Ectodermal cell (in vitro differentiated cells): ENCODE data around the gene TREX2.

ENCODE experiments used
- H3K27ac ChIP-seq: 2 replicates; pipeline ENCODE4 v1.7.0; 2013; ENCODE audit warnings: mild to moderate bottlenecking, low read depth, low read length; ENCODE audit not compliant: insufficient read depth, poor library complexity, severe bottlenecking
- H3K27me3 ChIP-seq: 2 replicates; pipeline ENCODE4 v1.7.0; 2013; ENCODE audit warnings: mild to moderate bottlenecking, low read length; ENCODE audit not compliant: insufficient read depth, control insufficient read depth, poor library complexity, severe bottlenecking
- H3K36me3 ChIP-seq: one replicate; pipeline ENCODE4 v1.7.0; 2013; ENCODE audit warnings: low read length; ENCODE audit not compliant: control insufficient read depth, insufficient read depth
- H3K4me1 ChIP-seq: one replicate; pipeline ENCODE4 v1.7.0; 2013; ENCODE audit warnings: low read length; ENCODE audit not compliant: control insufficient read depth, insufficient read depth
- H3K4me3 ChIP-seq: 2 replicates; pipeline ENCODE4 v1.7.0; 2013; ENCODE audit warnings: low read depth, low read length, control low read depth; ENCODE audit not compliant: insufficient read depth
- H3K9me3 ChIP-seq: 2 replicates; pipeline ENCODE4 v1.7.0; 2013; ENCODE audit warnings: mild to moderate bottlenecking, low read length, moderate library complexity; ENCODE audit not compliant: control insufficient read depth
- WGBS, 2 experiments: methylation state at CpG; one replicate each; pipeline ENCODE4 v1.1.7; 2013; ENCODE audit warnings: missing lambda C conversion rate in 2 of 2; 5-methylcytosine and 5-hydroxymethylcytosine counted together

Gene TREX2

GRCh38 chrX:153400146-153401132 is 45.4 kb downstream of the TREX2 start:
- no peak overlapping the region for H3K4me3 ChIP-seq
- WGBS, 2 experiments: 74 to 78% methylated on average over 58 to 59 of the region's 60 CpGs

GRCh38 chrX:153398275-153398960 is 47.4 kb downstream of the TREX2 start:
- no peaks in the 10 kb centered on the region for H3K9me3 ChIP-seq
- WGBS, 2 experiments: 84 to 87% methylated on average over 16 to 17 of the region's 17 CpGs
- no peak overlapping the region for H3K4me3 ChIP-seq
- H3K36me3 ChIP-seq: no peaks in the 10 kb centered on the region
- no peak overlapping the region for H3K27ac ChIP-seq
- no peaks in the 10 kb centered on the region for H3K4me1 ChIP-seq
- H3K27me3 ChIP-seq: no peaks in the 10 kb centered on the region

More at GRCh38 chrX:153400146-153401132, 45.4 kb downstream of the TREX2 start:
- Histone ChIP-seq H3K4me1 (no peaks in the 10 kb centered on the region), H3K9me3 (no peaks in the 10 kb centered on the region), H3K27me3 (no peaks in the 10 kb centered on the region), H3K36me3 (no peaks in the 10 kb centered on the region), H3K27ac (no peak overlapping the region)

- no peaks in the 10 kb centered on the region for H3K27me3 ChIP-seq
- no peak overlapping the region for H3K27ac ChIP-seq
- H3K4me1 ChIP-seq: no peaks in the 10 kb centered on the region
- 88 to 89% methylated on average over 27 of the region's 27 CpGs for WGBS, 2 experiments
- no peaks in the 10 kb centered on the region for H3K9me3 ChIP-seq
- H3K4me3 ChIP-seq: no peak overlapping the region
- H3K36me3 ChIP-seq: no peaks in the 10 kb centered on the region
Measured at GRCh38 chrX:153397256-153397960, 48.4 kb downstream of the TREX2 start.

GRCh38 chrX:153396320-153397195 is 49.3 kb downstream of the TREX2 start:
- Histone ChIP-seq H3K27ac (no peak overlapping the region), H3K27me3 (no peaks in the 10 kb centered on the region), H3K36me3 (no peaks in the 10 kb centered on the region), H3K4me3 (no peak overlapping the region), H3K9me3 (no peaks in the 10 kb centered on the region), H3K4me1 (no peaks in the 10 kb centered on the region)
- WGBS, 2 experiments: 91 to 92% methylated on average over 22 to 26 of the region's 26 CpGs

GRCh38 chrX:153395613-153396319 is 50.1 kb downstream of the TREX2 start:
- 89 to 90% methylated on average over 23 of the region's 26 CpGs for WGBS, 2 experiments

GRCh38 chrX:153394612-153395011 is 51.2 kb downstream of the TREX2 start:
- Histone ChIP-seq H3K36me3 (no peaks in the 10 kb centered on the region), H3K27me3 (no peaks in the 10 kb centered on the region), H3K9me3 (no peaks in the 10 kb centered on the region), H3K27ac (no peak overlapping the region), H3K4me3 (no peak overlapping the region), H3K4me1 (no peaks in the 10 kb centered on the region)
- WGBS, 2 experiments: 72 to 80% methylated on average over 13 of the region's 13 CpGs

More at GRCh38 chrX:153395613-153396319, 50.1 kb downstream of the TREX2 start:
- Histone ChIP-seq H3K36me3 (no peaks in the 10 kb centered on the region), H3K4me3 (no peak overlapping the region), H3K4me1 (no peaks in the 10 kb centered on the region), H3K27me3 (no peaks in the 10 kb centered on the region), H3K27ac (no peak overlapping the region), H3K9me3 (no peaks in the 10 kb centered on the region)
